Caco-2 (cell line): ENCODE data around the gene CARHSP1. TPM values are rescaled to one million over a fixed set of nuclear protein-coding genes. Genes with fewer than 3 reads are reported as not detected.

ENCODE experiments used
- BruUV-seq: library from RNA; stranded (reverse); fragments of 400-500 nt; replicated peaks from 2 replicates; lab custom pipeline; 2021; lab: Mats Ljungman, UMichigan
- CTCF ChIA-PET: fragments of 300-600 bp; sonication (Branson Sonifier 250); formaldehyde crosslinking; loops from one replicate; lab custom pipeline; 2022; ENCODE audit warnings: antibody characterized with exemption; lab: Charles Lee
- POLR2A ChIA-PET: fragments of 300-600 bp; sonication (Branson Sonifier 250); formaldehyde crosslinking; loops from one replicate; lab custom pipeline; 2022; ENCODE audit warnings: antibody characterized with exemption; lab: Charles Lee
- DNase-seq, 2 experiments: peaks; one replicate each; pipeline versions ENCODE4 v3.0.0 to v3.0.0-alpha.2; 2020 to 2022
- H3K27me3 ChIP-seq: replicated peaks from 2 replicates; pipeline ENCODE4 v1.6.0; 2011; ENCODE audit warnings: low read length; ENCODE audit not compliant: control insufficient read depth, insufficient read depth
- H3K36me3 ChIP-seq: 2 replicates; pipeline ENCODE4 v1.5.1; 2011; ENCODE audit warnings: low read length; ENCODE audit not compliant: control insufficient read depth, insufficient read depth
- H3K4me1 ChIP-seq: fragments of 250-450 bp; sonication (Bioruptor Pico); 2 replicates; pipeline ENCODE4 v1.5.1; 2020; ENCODE audit warnings: mild to moderate bottlenecking
- H3K4me3 ChIP-seq: 2 replicates; pipeline ENCODE4 v1.5.1; 2011; ENCODE audit warnings: low read depth, mild to moderate bottlenecking, control low read depth, low read length
- H3K9me3 ChIP-seq: fragments of 250-450 bp; sonication (Bioruptor Pico); 2 replicates; pipeline ENCODE4 v1.5.1; 2020; ENCODE audit warnings: mild to moderate bottlenecking, moderate library complexity
- H3K27ac Mint-ChIP-seq: one replicate; pipeline ENCODE4 v1.8.0; 2022; ENCODE audit warnings: mixed read lengths; ENCODE audit not compliant: unreplicated experiment
- H3K27me3 Mint-ChIP-seq: one replicate; pipeline ENCODE4 v1.8.0; 2022; ENCODE audit warnings: mixed read lengths; ENCODE audit not compliant: insufficient read depth, unreplicated experiment
- H3K36me3 Mint-ChIP-seq: one replicate; pipeline ENCODE4 v1.8.0; 2022; ENCODE audit warnings: mild to moderate bottlenecking, mixed read lengths; ENCODE audit not compliant: insufficient read depth, unreplicated experiment
- H3K4me1 Mint-ChIP-seq: one replicate; pipeline ENCODE4 v1.8.0; 2022; ENCODE audit warnings: low read depth, mixed read lengths; ENCODE audit not compliant: unreplicated experiment
- H3K4me3 Mint-ChIP-seq: one replicate; pipeline ENCODE4 v1.8.0; 2022; ENCODE audit warnings: mild to moderate bottlenecking, moderate library complexity, mixed read lengths; ENCODE audit not compliant: unreplicated experiment
- H3K9me3 Mint-ChIP-seq: one replicate; pipeline ENCODE4 v1.8.0; 2022; ENCODE audit warnings: mixed read lengths; ENCODE audit not compliant: unreplicated experiment
- intact Hi-C: fragments of 100-400 bp; cut with micrococcal nuclease; formaldehyde crosslinking; loops from one replicate; pipeline ENCODE4 v1.10.0; 2022; ENCODE audit not compliant: unreplicated experiment
- total RNA-seq: library from RNA; stranded (reverse); gene quantifications from 2 replicates; pipeline ENCODE4 v1.2.3, GENCODE V29; 2022
- TF ChIP-seq, protein P1 (sequence below), 2 experiments: fragments of 200-600 bp in 1 of 2; IDR thresholded peaks; 1 replicate in 1 of 2; 2 replicates in 1 of 2; pipeline versions ENCODE4 v1.5.1 to v1.8.0; 2011 to 2022; ENCODE audit warnings: antibody characterized with exemption in 1 of 2, control low read depth in 1 of 2, inconsistent platforms in 1 of 2, low read depth in 1 of 2, low read length in 1 of 2, mild to moderate bottlenecking in 1 of 2, moderate library complexity in 1 of 2; ENCODE audit not compliant: insufficient read depth in 1 of 2, severe bottlenecking in 1 of 2, unreplicated experiment in 1 of 2

Gene CARHSP1
- total RNA-seq, 1 experiment from 2014 or later: 103 TPM

DNA sequence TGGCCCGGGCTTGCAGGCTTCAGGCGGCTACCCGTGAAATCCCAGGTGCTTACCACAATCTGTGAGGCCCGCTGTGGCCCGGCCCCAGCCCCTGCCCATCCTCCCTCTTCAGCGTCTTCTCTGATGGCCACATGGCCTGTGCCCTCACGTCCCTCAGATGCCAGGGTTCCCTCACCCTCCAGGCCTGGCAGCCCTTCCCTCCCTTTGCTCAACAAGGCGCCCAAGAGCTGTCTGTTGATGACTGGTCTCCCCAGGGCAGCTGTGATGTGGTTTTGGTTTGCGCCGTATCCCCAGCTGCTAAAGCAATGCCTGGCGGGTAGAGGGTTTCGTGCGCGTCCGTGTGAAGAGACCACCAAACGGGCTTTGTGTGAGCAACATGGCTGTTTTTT lies 36.1 kb downstream of the CARHSP1 start:
- CTCF ChIA-PET: no interaction called here
- no TSS peak for BruUV-seq
- Mint-ChIP-seq H3K27me3 (no peaks in the 10 kb centered on the region), H3K9me3 (no peaks in the 10 kb centered on the region), H3K27ac (no peak overlapping the region), H3K36me3 (peaks cover 54% of the 10 kb centered on the region), H3K4me3 (no peak overlapping the region), H3K4me1 (peaks cover 7% of the 10 kb centered on the region)
- Histone ChIP-seq H3K4me3 (no peak overlapping the region), H3K9me3 (no peaks in the 10 kb centered on the region), H3K36me3 (no peaks in the 10 kb centered on the region; the same call in none of the 2 replicates), H3K4me1 (no peaks in the 10 kb centered on the region), H3K27me3 (no peaks in the 10 kb centered on the region)
- POLR2A ChIA-PET: no interaction called here
- DNase-seq: no peak
- intact Hi-C loops: no loop called here
- TF ChIP-seq, protein P1, sequence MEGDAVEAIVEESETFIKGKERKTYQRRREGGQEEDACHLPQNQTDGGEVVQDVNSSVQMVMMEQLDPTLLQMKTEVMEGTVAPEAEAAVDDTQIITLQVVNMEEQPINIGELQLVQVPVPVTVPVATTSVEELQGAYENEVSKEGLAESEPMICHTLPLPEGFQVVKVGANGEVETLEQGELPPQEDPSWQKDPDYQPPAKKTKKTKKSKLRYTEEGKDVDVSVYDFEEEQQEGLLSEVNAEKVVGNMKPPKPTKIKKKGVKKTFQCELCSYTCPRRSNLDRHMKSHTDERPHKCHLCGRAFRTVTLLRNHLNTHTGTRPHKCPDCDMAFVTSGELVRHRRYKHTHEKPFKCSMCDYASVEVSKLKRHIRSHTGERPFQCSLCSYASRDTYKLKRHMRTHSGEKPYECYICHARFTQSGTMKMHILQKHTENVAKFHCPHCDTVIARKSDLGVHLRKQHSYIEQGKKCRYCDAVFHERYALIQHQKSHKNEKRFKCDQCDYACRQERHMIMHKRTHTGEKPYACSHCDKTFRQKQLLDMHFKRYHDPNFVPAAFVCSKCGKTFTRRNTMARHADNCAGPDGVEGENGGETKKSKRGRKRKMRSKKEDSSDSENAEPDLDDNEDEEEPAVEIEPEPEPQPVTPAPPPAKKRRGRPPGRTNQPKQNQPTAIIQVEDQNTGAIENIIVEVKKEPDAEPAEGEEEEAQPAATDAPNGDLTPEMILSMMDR (IDR thresholded peaks at IDR 0.05; ENCODE audit: insufficient read depth in 1 of 2, low read depth in 1 of 2, low read length in 1 of 2, severe bottlenecking in 1 of 2, unreplicated experiment in 1 of 2): no peak

DNA sequence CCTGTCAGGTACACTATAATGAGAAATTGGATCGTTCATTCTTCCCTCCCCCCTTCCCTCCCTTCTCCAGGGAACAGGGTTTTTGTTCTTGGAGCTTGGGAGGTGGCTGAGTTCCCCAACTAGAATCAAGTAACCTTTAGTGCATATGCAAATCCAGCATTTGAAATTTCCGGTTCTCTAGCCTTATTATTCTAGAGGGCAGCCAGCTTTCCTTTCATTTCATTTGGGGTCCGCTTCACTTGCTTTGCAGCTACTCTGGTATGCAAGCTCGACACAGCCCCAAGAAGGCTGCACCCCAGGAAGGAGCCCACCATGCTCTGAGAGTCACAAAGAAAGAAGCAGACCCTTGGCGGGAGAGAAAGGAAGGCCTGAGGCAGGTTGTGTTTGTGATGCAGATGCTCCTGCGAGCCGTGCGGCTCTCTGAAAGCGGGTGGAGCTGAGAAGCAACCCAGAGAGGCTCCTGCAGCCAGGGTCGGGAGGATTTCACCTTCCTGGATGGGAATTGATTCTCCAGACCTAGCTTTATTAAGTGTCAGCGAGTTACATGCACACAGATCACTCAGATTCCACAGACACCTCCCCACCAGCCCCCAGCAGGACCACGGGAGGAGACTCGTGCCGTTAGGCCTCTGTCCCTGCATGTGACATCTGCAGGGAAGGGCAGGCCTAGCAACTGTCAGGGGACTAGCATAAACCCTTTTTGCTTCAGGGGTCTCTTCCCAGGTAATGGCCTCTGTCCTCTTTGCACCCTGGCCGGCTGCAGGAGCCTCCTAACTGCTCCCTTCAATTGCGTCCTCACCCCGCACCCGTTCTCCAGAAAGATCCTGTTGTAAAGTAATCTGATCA lies 36.7 kb downstream of the CARHSP1 start:
- H3K4me3 Mint-ChIP-seq: no peak overlapping the region
- DNase-seq: no peak
- H3K9me3 Mint-ChIP-seq: no peaks in the 10 kb centered on the region
- TF ChIP-seq, protein P1 (IDR thresholded peaks at IDR 0.05; ENCODE audit: insufficient read depth in 1 of 2, low read depth in 1 of 2, low read length in 1 of 2, severe bottlenecking in 1 of 2, unreplicated experiment in 1 of 2): no peak
- H3K4me1 ChIP-seq: no peaks in the 10 kb centered on the region
- POLR2A ChIA-PET: interaction anchor here (1.3 kb wide), 1 partner anchor 166 kb away, joined by 3 read pairs; no protein-coding TSS in a partner anchor
- intact Hi-C loops: no loop called here
- no peaks in the 10 kb centered on the region for H3K9me3 ChIP-seq
- peaks cover 7% of the 10 kb centered on the region for H3K4me1 Mint-ChIP-seq
- no peaks in the 10 kb centered on the region for H3K27me3 Mint-ChIP-seq
- no TSS peak for BruUV-seq
- no peaks in the 10 kb centered on the region; the same call in none of the 2 replicates for H3K36me3 ChIP-seq
- H3K27me3 ChIP-seq: no peaks in the 10 kb centered on the region
- H3K27ac Mint-ChIP-seq: no peak overlapping the region
- peaks cover 56% of the 10 kb centered on the region for H3K36me3 Mint-ChIP-seq
- no peak overlapping the region for H3K4me3 ChIP-seq
- CTCF ChIA-PET: no interaction called here

DNA sequence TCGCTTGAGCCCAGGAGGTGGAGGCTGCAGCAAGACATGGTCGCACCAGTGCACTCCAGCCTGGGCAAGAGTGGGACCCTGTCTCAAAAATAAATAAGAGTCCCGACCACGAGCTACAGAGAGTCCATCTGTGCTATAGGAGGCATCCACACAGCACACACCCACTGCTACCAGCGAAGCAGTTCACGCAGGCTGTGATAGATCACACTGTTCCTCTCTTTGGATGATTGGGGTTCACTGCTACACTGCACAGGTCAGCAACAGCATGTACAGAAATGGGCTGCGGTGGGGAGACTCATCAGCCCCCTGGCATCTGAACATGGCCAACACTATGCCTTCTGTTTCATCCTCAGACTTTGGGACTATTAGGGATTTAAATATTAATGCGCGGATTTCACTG lies 37.4 kb downstream of the CARHSP1 start:
- Histone ChIP-seq H3K9me3 (no peaks in the 10 kb centered on the region), H3K36me3 (no peaks in the 10 kb centered on the region; the same call in none of the 2 replicates), H3K4me1 (no peaks in the 10 kb centered on the region), H3K27me3 (no peaks in the 10 kb centered on the region), H3K4me3 (no peak overlapping the region)
- DNase-seq: no peak
- H3K9me3 Mint-ChIP-seq: no peaks in the 10 kb centered on the region
- no peak overlapping the region for H3K27ac Mint-ChIP-seq
- H3K4me3 Mint-ChIP-seq: no peak overlapping the region
- TF ChIP-seq, protein P1 (IDR thresholded peaks at IDR 0.05; ENCODE audit: insufficient read depth in 1 of 2, low read depth in 1 of 2, low read length in 1 of 2, severe bottlenecking in 1 of 2, unreplicated experiment in 1 of 2): no peak
- POLR2A ChIA-PET: interaction anchor here (1.3 kb wide), 1 partner anchor 165 kb away, joined by 3 read pairs; no protein-coding TSS in a partner anchor
- no peaks in the 10 kb centered on the region for H3K27me3 Mint-ChIP-seq
- intact Hi-C loops: no loop called here
- peaks cover 7% of the 10 kb centered on the region for H3K4me1 Mint-ChIP-seq
- H3K36me3 Mint-ChIP-seq: peaks cover 62% of the 10 kb centered on the region
- CTCF ChIA-PET: no interaction called here
- no TSS peak for BruUV-seq
